Trophoblast cell (in vitro differentiated cells and primary cell): ENCODE results near the gene TPRG1.
A peak's percentile ranks its signal among the peaks of the same experiment; 100 is the strongest.

Experiments
- DNase-seq, 2 donors: peaks; one replicate each; pipeline ENCODE4 v3.0.0-alpha.2; 2016
- H2AFZ ChIP-seq: 2 replicates; pipeline ENCODE4 v1.6.1; 2013; ENCODE audit warnings: low read length, moderate library complexity, mild to moderate bottlenecking; ENCODE audit not compliant: insufficient read depth, poor library complexity
- H2AK5ac ChIP-seq: 2 replicates; pipeline ENCODE4 v1.6.1; 2013; ENCODE audit warnings: mild to moderate bottlenecking, low read length
- H2BK120ac ChIP-seq: 2 replicates; pipeline ENCODE4 v1.6.1; 2013; ENCODE audit warnings: low read length, mild to moderate bottlenecking, moderate library complexity; ENCODE audit not compliant: insufficient read depth, poor library complexity
- H2BK12ac ChIP-seq: 2 replicates; pipeline ENCODE4 v1.6.1; 2013; ENCODE audit warnings: mild to moderate bottlenecking, low read length, moderate library complexity
- H2BK5ac ChIP-seq: 2 replicates; pipeline ENCODE4 v1.6.1; 2013; ENCODE audit warnings: low read length, low read depth, moderate library complexity, mild to moderate bottlenecking; ENCODE audit not compliant: poor library complexity
- H3K14ac ChIP-seq: 2 replicates; pipeline ENCODE4 v1.6.1; 2013; ENCODE audit warnings: mild to moderate bottlenecking, low read length
- H3K18ac ChIP-seq: 2 replicates; pipeline ENCODE4 v1.6.1; 2013; ENCODE audit warnings: mild to moderate bottlenecking, low read length
- H3K23ac ChIP-seq: 2 replicates; pipeline ENCODE4 v1.6.1; 2013; ENCODE audit warnings: low read length
- H3K27ac ChIP-seq: 2 replicates; pipeline ENCODE4 v1.5.1; 2013; ENCODE audit warnings: low read depth, mild to moderate bottlenecking, inconsistent platforms, low read length, moderate library complexity
- H3K27me3 ChIP-seq: 2 replicates; pipeline ENCODE4 v1.6.1; 2013; ENCODE audit warnings: inconsistent platforms, mild to moderate bottlenecking, low read length, moderate library complexity; ENCODE audit not compliant: insufficient read depth
- H3K36me3 ChIP-seq, 2 experiments: 1 replicate in 1 of 2; 2 replicates in 1 of 2; pipeline ENCODE4 v1.6.1; 2013; ENCODE audit warnings: low read length in 2 of 2, mild to moderate bottlenecking in 2 of 2, moderate library complexity in 1 of 2; ENCODE audit not compliant: insufficient read depth in 2 of 2, control insufficient read depth in 1 of 2
- H3K4ac ChIP-seq: 2 replicates; pipeline ENCODE4 v1.6.1; 2013; ENCODE audit warnings: low read depth, mild to moderate bottlenecking, low read length, moderate library complexity
- H3K4me1 ChIP-seq, 2 experiments: 1 replicate in 1 of 2; 2 replicates in 1 of 2; pipeline ENCODE4 v1.6.1; 2013; ENCODE audit warnings: low read length in 2 of 2, mild to moderate bottlenecking in 2 of 2, moderate library complexity in 1 of 2; ENCODE audit not compliant: insufficient read depth in 2 of 2, control insufficient read depth in 1 of 2
- H3K4me2 ChIP-seq: 2 replicates; pipeline ENCODE4 v1.6.1; 2013; ENCODE audit warnings: inconsistent platforms, mild to moderate bottlenecking, low read length, moderate library complexity
- H3K4me3 ChIP-seq: 2 replicates; pipeline ENCODE4 v1.5.1; 2013; ENCODE audit warnings: mild to moderate bottlenecking, low read depth, low read length, inconsistent platforms
- H3K79me1 ChIP-seq: one replicate; pipeline ENCODE4 v1.6.1; 2013; ENCODE audit warnings: low read length
- H3K79me2 ChIP-seq: 2 replicates; pipeline ENCODE4 v1.6.1; 2013; ENCODE audit warnings: low read length, mild to moderate bottlenecking; ENCODE audit not compliant: control insufficient read depth, insufficient read depth, poor library complexity
- H3K9ac ChIP-seq: 2 replicates; pipeline ENCODE4 v1.6.1; 2013; ENCODE audit warnings: mild to moderate bottlenecking, low read length
- H3K9me3 ChIP-seq: 2 replicates; pipeline ENCODE4 v1.6.1; 2013; ENCODE audit warnings: low read depth, mild to moderate bottlenecking, control low read depth, inconsistent platforms, low read length; ENCODE audit not compliant: insufficient read depth
- H4K12ac ChIP-seq: 2 replicates; pipeline ENCODE4 v1.6.1; 2013; ENCODE audit warnings: low read depth, mild to moderate bottlenecking, low read length, moderate library complexity
- H4K8ac ChIP-seq: 2 replicates; pipeline ENCODE4 v1.6.1; 2013; ENCODE audit warnings: low read depth, mild to moderate bottlenecking, low read length, moderate library complexity
- H4K91ac ChIP-seq: one replicate; pipeline ENCODE4 v1.6.1; 2013; ENCODE audit warnings: low read depth, mild to moderate bottlenecking, low read length, moderate library complexity
- WGBS: extraction: QIAGEN DNeasy Blood & Tissue Kit; methylation state at CpG from one replicate; pipeline ENCODE4 v1.1.7; 2013; ENCODE audit warnings: missing lambda C conversion rate; ENCODE audit not compliant: insufficient read length, insufficient coverage; ENCODE audit errors: extremely low coverage; 5-methylcytosine and 5-hydroxymethylcytosine counted together

Gene TPRG1

DNA sequence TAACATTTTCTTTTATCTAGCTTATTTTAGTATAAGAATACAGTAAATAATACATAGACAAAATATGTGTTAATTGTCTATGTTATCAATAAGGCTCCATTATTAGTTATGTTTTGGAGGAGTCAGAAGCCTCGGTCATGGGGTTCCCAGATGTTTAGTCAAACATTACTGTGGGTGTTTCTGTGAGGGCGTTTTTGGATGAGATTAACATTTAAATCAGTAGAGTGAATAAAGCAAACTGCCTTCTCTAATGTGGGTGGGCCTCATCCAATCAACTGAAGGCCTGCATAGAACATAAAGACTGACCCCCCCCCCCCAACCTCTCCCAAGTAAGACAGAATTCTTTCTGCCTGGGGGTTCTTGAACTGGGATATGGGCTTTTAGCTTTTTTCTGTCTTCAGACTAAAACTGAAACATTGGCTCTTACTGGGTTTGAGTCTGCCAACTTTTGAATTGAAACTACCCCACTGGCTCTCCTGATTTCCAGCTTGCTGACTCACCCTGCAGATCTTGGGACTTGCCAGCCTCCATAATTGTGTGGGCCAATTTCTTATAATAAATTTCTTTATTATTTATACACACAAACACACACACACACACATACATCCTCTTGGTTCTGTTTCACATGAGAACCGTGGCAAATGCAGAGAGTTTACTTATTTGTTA is 192.0 kb downstream of the TPRG1 start:
- Histone ChIP-seq H4K91ac (no peak overlapping the region), H3K14ac (no peak overlapping the region), H3K4me2 (no peak overlapping the region), H3K27me3 (no peaks in the 10 kb centered on the region), H3K23ac (no peak overlapping the region), H3K27ac (no peak overlapping the region), H3K79me2 (no peaks in the 10 kb centered on the region), H3K4ac (no peak overlapping the region), H3K9ac (no peak overlapping the region), H3K36me3 (no peaks in the 10 kb centered on the region), H3K79me1 (no peaks in the 10 kb centered on the region), H3K18ac (no peak overlapping the region), H4K12ac (no peak overlapping the region), H2BK12ac (no peak overlapping the region), H2AK5ac (no peak overlapping the region), H3K4me1 (peaks cover 0 to 1% of the 10 kb centered on the region in 2 experiments), H3K9me3 (no peaks in the 10 kb centered on the region), H2BK5ac (no peak overlapping the region), H3K4me3 (no peak overlapping the region), H4K8ac (no peak overlapping the region), H2BK120ac (no peak overlapping the region), H2AFZ (no peak overlapping the region)
- no CpG with 5 or more reads among the region's 3 CpGs for WGBS
- no peak for DNase-seq

DNA sequence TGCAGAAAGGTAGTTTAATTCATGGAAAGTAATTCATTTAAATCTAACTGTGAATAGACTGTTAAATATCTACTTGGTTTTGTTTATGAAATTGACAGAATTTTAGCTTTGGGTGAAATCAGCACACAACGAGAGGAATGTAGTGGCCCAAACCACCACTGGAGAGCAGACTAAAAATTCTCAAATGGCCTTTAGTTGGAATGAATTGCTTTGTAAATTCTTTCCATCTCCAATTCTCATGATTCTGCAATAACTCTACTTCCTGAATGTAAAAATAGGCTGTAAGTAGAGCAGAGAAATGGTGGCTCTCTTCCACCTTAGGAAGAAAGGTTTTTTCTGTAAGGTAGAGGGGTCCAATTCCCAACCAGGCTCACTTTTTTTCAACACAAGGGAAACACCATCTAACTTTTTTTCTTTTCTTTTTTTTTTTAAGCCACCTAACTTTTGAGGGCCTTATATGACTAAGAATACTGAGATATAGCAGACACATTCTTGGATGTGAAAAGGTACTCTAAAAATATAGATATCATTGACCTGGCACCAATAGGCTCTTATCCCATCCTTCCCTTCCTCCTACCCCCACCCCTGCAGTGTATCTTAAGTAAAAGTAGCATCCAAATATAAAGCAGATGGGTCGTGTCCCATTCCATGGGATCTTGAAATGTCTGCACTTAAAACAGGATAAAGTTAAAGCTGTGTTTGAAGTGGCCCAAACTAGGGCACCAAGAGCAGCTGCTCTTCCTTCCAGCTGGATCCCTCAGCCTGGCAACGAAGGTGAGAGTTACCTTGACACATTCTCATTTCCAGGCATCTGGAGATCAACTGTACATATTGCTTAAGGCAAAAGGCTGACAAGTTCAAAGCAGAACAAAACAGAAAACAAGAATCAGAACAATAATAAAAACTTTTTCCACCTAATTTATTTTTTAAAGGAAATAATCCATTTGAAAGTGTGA is 194.1 kb downstream of the TPRG1 start:
- H3K23ac ChIP-seq = no peak overlapping the region
- no CpG with 5 or more reads among the region's 3 CpGs for WGBS
- no peak overlapping the region for H4K12ac ChIP-seq
- no peak overlapping the region for H3K9ac ChIP-seq
- H3K27me3 ChIP-seq = no peaks in the 10 kb centered on the region
- no peak overlapping the region for H3K18ac ChIP-seq
- no peak overlapping the region for H2AK5ac ChIP-seq
- H2BK12ac ChIP-seq = no peak overlapping the region
- H4K91ac ChIP-seq = no peak overlapping the region
- no peak overlapping the region for H3K4me3 ChIP-seq
- no peak overlapping the region for H3K4ac ChIP-seq
- peaks cover 0 to 1% of the 10 kb centered on the region in 2 experiments for H3K4me1 ChIP-seq
- H3K4me2 ChIP-seq = no peak overlapping the region
- no peak overlapping the region for H2BK5ac ChIP-seq
- DNase-seq = peak in 1 of 2 donors; percentile 54
- no peak overlapping the region for H4K8ac ChIP-seq
- H3K9me3 ChIP-seq = no peaks in the 10 kb centered on the region
- no peaks in the 10 kb centered on the region for H3K79me1 ChIP-seq
- no peak overlapping the region for H3K27ac ChIP-seq
- no peaks in the 10 kb centered on the region for H3K79me2 ChIP-seq
- no peak overlapping the region for H2BK120ac ChIP-seq
- no peak overlapping the region for H2AFZ ChIP-seq
- no peak overlapping the region for H3K14ac ChIP-seq
- no peaks in the 10 kb centered on the region for H3K36me3 ChIP-seq

DNA sequence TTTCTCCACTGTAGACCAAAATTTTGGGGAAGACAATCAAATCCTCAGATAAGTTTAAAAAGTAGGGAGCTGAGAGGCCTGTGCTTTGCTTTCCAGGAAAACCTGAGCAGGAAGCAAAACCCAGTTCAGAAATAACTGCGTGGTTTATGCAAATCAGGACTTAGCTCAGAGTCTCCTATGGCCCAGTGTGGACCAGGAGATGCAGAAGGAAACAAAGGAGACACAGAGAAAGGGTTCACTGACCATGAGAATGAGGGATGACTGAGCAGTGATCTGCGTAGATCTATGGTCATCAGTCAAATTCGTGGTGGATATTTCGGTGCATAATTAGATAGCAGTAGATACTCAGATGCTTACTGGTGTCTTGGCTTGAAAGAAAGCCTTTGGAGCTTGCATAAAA is 196.6 kb downstream of the TPRG1 start:
- Histone ChIP-seq H3K27me3 (no peaks in the 10 kb centered on the region), H3K9me3 (no peaks in the 10 kb centered on the region), H3K79me1 (no peaks in the 10 kb centered on the region), H2BK12ac (no peak overlapping the region), H3K4me3 (no peak overlapping the region), H2BK120ac (no peak overlapping the region), H3K18ac (no peak overlapping the region), H3K4ac (no peak overlapping the region), H3K23ac (no peak overlapping the region), H3K27ac (no peak overlapping the region), H2BK5ac (no peak overlapping the region), H2AK5ac (no peak overlapping the region), H3K79me2 (no peaks in the 10 kb centered on the region), H3K4me1 (no peaks in the 10 kb centered on the region), H3K36me3 (no peaks in the 10 kb centered on the region), H2AFZ (no peak overlapping the region), H4K8ac (no peak overlapping the region), H4K12ac (no peak overlapping the region), H4K91ac (no peak overlapping the region), H3K4me2 (no peak overlapping the region), H3K14ac (no peak overlapping the region), H3K9ac (no peak overlapping the region)
- WGBS = no CpG with 5 or more reads among the region's 4 CpGs
- no peak for DNase-seq

DNA sequence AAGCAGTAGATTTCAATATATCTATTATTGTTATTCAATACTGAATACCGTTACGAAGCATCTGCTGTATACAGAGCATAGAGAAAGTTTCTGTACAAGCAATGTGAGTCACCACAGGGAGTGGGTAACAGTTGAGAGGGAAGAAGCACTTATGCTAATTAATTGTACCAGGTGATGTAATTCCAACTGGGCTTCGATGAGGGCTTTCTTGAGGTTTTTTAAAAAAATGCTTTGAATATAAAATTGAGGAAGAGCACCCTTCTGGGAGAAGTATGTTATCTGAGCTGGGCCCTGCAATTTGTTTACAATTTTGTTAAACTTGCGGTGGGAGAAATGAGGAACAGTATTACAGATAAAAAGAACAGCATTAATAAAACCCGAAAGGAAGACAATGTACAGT is 197.9 kb downstream of the TPRG1 start:
- H3K27ac ChIP-seq = no peak overlapping the region
- H2BK120ac ChIP-seq = no peak overlapping the region
- H4K12ac ChIP-seq = no peak overlapping the region
- no peak overlapping the region for H2BK12ac ChIP-seq
- no peaks in the 10 kb centered on the region for H3K79me2 ChIP-seq
- H2BK5ac ChIP-seq = no peak overlapping the region
- H4K91ac ChIP-seq = no peak overlapping the region
- no peak overlapping the region for H3K4me2 ChIP-seq
- H3K4ac ChIP-seq = no peak overlapping the region
- H2AK5ac ChIP-seq = no peak overlapping the region
- no peak overlapping the region for H3K4me3 ChIP-seq
- no peaks in the 10 kb centered on the region for H3K9me3 ChIP-seq
- H3K18ac ChIP-seq = no peak overlapping the region
- H4K8ac ChIP-seq = no peak overlapping the region
- H3K23ac ChIP-seq = no peak overlapping the region
- H3K36me3 ChIP-seq = no peaks in the 10 kb centered on the region
- no peak overlapping the region for H2AFZ ChIP-seq
- no peaks in the 10 kb centered on the region for H3K27me3 ChIP-seq
- DNase-seq = peak in 1 of 2 donors; percentile 33
- WGBS = no CpG with 5 or more reads among the region's 5 CpGs
- no peak overlapping the region for H3K9ac ChIP-seq
- no peaks in the 10 kb centered on the region for H3K4me1 ChIP-seq
- H3K79me1 ChIP-seq = no peaks in the 10 kb centered on the region
- H3K14ac ChIP-seq = no peak overlapping the region
